HG03108 (cell line): Measurements from ENCODE around the gene OTOP2.
"Not testable (repeated sequence)": the region's sequence is repeated elsewhere in the genome, so short reads cannot be mapped to it uniquely, and the experiment has no call there.

Source experiments
- ATAC-seq: cut with Tn5 transposase; IDR thresholded peaks from one replicate; pipeline ENCODE4 v1.9.1; 2021; ENCODE audit warnings: moderate library complexity; ENCODE audit not compliant: unreplicated experiment

Gene OTOP2

DNA sequence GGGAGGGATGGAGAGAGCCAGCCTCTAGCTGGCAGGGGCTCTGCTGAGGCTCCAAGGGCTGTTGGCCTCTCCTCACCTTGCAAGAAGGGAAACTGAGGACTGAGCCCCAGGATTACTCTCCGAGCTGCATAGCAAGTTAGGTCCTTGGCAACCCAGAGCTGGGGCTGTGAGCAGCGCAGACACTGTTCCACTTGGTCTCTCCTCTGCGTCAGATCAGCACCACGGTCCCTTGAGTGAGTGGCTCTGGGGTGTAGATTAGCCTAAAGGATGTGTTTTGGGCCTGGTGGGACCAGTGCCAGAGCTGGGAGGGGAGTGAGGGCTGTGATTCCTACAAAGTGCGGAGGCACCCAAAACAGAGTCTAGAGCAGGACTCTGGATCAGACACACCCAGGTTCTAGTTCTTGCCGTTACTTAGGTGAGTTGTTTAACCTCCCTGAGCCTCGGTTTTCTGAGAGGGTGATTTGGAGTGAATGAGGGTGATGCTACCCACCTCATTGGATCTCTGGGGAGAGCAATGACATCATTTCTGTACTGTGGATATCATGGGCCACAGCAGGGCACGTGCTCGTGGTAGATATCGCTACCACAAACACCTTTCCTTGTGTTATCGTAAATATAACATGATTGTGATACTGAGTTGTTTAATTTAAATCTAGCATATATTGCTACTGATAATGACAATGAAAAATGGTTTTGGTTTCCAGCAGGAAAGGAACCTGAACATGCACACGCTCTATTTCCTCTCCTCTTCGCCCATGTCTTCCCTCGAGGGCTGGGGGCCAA is 22.5 kb upstream of the OTOP2 start:
- no peak for ATAC-seq

DNA sequence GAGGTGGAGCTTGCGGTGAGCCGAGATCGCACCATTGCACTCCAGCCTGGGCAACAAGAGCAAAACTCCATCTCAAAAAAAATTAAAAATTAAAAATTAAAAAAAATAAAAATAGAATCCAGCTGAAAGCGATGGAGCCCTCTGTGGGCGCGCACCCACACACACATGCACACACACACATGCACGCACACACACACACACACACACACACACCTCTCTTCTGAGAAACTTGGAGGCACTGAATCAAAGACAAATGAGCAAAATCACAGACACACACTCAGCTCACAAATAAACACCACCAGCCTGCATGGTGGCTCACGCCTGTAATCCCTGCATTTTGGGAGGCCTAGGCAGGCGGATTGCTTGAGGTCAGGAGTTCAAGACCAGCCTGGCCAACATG is 21.0 kb upstream of the OTOP2 start:
- no peak for ATAC-seq

DNA sequence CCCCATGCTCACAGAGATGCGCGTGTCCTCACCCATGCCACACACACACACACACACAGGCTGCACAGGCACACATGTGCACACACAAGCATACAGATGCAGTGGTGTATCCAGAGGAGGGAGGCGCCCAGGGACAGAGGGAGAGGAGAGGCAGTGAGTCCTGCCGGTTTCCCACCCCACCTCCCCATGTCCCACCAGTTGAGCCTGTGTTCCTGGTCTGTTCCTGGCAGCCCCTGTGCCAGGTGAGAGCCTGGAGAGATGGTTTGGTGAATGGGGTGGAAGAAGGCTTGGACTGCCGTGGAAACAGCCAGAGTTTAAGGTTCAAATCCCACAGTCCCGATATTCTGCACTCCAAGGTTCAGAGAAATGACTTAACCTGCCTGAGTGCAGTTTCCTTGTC is 20.4 kb upstream of the OTOP2 start:
- no peak for ATAC-seq

DNA sequence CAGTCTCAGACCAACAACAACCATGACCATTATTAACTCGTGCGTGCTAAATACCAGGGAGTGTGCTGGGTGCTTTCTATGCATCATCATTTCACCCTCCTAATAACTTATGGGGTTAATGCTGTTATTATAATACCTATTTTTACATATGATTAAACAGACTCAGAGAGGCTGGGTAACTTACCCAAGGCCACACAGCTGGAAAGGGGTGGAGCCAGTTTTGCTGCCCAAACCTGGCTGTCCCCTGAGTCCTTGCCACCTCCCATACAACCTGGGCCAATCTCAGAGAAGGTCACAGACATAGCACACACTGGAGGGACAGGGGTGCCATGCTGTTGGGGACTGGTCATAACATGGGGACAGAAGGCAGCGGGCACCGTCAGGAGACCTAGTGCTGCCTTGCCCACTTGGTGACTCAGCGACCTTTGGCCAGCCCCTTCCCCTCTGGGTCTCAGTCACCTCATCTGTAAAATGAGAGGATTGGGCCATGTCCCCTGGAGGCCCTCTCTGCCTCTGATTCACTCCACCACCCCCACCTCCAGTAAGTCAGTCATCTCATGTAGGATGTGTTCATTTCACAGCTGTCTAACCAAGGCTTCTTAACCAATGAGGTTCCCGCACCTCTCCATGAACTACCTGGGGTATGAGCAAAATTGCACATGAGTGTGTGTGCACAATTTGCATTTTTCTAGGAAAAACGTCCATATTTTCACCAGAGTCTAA is 19.2 kb upstream of the OTOP2 start:
- no peak for ATAC-seq

DNA sequence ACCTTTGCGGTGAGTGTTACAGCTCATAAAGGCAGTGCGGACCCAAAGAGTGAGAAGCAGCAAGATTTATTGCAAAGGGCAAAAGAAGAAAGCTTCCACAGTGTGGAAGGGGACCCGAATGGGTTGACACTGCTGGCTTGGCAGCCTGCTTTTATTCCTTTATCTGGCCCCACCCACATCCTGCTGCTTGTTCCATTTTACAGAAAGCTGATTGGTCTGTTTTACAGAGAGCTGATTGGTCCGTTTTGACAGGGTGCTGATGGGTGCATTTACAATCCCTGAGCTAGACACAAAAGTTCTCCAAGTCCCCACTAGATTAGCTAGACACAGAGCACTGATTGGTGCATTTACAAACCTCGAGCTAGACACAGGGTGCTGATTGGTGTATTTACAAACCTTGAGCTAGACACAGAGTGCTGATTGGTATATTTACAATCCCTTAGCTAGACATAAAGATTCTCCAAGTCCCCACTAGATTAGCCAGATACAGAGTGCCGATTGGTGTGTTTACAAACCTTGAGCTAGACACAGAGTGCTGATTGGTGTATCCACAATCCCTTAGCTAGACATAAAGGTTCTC is 17.8 kb upstream of the OTOP2 start:
- ATAC-seq: not testable (repeated sequence)

DNA sequence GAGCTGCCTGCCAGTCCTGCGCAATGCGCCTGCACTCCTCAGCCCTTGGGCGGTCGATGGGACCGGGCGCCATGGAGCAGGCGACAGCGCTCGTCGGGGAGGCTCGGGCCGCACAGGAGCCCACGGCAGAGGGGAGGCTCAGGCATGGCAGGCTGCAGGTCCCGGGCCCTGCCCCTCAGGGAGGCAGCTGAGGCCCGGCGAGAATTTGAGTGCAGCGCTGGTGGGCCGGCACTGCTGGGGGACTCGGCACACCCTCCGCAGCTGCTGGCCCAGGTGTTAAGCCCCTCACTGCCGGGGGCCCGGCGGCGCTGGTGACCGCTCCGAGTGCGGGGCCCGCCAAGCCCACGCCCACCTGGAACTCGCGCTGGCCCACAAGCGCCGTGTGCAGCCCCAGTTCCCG is 17.1 kb upstream of the OTOP2 start:
- no peak for ATAC-seq

DNA sequence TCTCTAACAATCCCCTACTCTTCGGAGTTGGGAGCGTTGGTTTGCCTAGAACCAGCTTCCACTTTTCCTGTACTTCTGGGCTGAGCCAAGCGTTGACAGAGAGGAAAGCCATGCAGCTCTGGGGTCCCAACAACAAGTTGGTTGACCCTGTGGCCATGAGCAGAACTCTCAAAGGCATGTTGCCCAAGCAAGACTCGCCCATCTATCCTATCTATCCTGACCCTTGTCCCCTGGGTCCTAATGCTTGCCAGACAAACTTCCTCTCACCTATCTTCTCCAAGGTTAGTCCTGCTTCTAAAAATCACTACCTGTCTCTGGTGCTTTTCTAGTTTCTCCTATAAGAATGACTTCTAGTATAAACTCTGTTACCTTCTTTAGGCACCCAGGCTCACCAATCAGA is 15.0 kb upstream of the OTOP2 start:
- ATAC-seq: not testable (repeated sequence)

DNA sequence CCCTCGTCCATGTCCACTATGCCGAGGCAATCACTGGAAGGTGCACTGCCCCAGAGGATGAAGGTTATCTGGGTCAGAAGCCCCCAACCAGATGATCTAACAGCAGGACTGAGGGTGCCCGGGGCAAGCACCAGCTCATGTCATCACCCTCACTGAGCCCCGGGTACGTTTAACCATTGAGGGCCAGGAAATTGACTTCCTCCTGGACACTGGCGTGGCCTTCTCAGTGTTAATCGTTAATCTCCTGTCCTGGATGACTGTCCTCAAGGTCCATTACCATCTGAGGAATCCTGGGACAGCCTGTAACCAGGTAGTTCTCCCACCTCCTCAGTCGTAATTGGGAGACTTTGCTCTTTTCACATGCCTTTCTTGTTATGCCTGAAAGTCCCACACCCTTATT is 12.7 kb upstream of the OTOP2 start:
- ATAC-seq: not testable (repeated sequence)

DNA sequence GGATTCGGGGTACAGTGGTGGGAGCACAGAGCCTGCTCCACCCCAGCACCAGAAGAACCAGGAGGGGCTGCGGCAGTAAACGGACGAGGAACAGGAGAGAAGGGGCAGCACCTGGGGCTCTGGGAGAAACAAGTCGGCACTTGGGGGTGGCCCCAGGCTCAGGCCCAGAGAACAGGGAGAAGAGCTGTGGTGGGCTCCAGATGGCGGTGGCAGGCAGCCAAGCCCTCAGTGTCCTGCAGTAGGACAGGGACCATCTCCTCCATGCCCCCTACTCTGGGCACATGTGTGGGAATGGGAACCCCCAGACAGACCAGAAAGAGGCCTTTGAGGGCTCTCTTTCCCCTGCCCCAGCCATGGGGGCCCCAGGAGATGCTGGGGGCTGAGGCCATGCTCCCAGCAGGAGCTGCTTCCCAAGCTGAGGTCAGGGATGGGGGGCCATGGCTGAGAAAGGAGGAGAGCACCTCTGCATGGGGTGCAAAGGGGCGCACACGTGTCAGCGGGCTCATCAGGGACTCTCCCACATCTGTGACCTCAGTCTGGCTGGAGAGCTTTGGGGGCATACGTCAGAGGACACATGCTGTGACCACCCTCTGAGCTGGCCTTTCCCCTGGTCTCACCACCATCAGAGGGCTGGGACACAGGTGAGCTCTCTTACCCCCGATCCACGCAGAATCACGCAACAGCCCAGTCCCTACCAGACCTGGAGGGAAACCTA is 7.8 kb upstream of the OTOP2 start:
- no peak for ATAC-seq

DNA sequence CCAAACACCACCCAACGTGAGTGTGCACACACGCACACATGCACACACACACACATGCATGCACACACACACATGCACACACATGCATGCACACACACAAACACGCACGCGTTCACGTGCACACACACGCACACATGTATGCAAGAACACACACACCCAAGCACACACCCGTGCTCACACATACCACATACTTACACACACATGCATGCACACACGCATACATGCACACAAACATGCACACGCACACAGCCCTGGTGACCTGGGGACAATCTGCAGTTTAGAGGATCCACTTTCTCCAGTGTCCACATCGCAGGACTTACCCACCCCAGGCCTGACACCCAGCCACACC is 7.2 kb upstream of the OTOP2 start:
- no peak for ATAC-seq

DNA sequence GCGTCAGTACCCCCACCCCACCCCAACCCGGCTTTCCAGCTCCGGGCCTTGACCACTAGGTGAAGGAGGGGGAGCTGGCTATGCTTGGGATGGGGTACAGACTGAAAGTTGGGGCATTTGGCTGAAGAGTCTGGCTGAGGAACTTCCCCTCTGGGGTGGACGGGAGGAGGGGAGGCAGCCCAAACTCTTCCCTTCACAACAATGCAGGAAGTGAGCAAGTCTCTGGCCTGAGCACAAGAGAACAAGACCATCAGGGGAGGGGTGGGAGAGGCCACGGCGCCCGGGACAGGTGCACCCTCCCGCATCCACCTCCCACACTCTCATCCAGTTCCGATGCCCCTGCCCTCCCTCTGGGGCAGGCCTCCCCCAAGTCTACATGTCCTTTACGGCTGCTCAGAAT is 6.6 kb upstream of the OTOP2 start:
- ATAC-seq: no peak

DNA sequence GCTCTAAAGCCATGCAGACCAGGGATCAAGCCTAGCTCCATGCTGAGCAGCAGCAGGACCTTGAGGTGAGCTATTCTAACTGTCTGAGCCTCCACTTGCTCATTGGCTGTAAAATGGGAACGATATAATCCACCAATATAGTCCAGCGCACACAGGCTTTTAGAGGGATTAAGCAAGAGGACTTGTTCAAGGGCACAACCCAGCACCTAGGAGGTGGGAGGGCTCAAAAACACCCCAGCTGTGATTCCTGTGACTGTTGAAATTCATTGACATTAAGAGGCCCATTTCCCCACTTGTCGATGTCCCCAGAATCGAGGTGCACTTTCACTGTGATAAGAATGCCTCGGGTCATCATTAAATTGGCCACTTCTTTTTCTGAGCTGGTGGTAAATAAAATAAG is 5.2 kb upstream of the OTOP2 start:
- no peak for ATAC-seq

DNA sequence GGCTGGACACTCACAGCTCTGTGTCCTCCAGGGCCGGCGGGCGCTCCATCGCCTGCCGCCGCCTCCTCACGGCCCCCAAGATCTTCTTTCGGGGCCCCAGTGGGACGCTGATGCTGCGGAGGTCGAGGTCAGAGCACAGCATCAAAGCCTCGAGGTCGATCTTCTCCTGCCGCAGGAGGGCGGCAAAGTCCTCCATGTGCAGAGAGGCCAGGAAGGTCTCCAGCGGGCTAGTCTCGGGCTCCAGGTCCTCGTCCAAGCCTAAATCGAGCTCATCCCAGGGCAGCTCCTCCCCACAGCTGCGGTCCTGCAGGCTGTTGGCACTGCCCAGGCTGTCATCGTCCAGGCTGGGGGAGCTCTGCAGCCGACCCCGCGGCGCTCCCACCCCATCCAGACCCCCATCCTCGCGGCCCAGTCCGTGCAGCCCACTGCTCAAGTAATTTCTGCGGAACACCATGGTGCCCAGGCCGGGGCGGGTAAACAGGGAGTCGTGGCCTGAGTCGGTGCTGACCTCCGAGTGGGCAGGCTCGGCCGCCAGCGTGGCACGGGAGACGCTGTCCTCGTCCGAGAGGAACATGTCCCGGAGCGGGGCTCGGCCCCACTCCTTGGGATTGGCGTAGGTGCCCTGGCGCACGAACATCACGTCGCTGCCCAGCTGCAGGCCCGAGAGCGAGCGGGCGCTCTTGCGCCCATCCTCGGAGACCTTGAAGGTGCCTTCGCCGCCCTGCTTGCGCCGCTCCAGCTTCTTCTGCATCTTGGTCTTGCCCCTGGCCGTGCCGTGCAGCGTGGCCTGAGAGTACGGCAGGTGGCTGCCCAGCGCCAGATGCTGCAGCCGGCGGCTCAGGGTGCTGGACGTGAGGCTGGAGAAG is 4.4 kb upstream of the OTOP2 start:
- ATAC-seq: no peak

DNA sequence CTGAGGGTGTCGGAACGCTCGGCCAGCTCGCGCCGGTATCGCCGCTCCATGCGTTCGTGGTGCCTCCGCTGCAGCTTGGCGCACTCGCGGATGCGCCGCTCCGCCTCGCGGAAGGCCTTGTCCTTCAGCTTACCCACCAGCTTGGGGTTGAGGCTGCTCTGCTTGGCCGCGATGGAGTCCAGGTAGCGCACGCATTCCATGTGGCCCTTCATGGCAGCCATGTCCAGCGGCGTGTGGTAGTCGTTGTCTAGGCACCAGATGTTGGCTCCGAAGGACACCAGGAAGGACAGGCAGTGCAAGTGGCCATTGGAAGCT is 3.8 kb upstream of the OTOP2 start:
- ATAC-seq: no peak

DNA sequence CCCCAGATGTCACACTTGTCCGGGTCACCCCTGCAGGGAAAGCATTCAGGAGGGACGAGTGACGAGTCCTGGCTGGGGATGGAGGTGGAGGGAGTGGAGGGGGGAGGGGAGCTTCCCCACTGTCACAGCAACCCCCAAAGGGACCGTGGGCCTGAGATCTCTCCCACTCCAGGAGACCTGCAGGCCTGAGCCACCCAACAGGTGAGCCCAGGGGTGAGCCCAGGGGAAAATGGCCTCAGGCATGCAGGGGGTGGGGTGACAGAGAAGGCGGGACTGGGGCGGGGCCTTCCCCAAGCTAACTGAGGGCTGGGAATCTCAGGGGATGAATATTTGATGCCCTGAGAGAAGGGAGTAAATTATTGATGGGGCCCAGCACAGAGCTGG is 3.4 kb upstream of the OTOP2 start:
- no peak for ATAC-seq

DNA sequence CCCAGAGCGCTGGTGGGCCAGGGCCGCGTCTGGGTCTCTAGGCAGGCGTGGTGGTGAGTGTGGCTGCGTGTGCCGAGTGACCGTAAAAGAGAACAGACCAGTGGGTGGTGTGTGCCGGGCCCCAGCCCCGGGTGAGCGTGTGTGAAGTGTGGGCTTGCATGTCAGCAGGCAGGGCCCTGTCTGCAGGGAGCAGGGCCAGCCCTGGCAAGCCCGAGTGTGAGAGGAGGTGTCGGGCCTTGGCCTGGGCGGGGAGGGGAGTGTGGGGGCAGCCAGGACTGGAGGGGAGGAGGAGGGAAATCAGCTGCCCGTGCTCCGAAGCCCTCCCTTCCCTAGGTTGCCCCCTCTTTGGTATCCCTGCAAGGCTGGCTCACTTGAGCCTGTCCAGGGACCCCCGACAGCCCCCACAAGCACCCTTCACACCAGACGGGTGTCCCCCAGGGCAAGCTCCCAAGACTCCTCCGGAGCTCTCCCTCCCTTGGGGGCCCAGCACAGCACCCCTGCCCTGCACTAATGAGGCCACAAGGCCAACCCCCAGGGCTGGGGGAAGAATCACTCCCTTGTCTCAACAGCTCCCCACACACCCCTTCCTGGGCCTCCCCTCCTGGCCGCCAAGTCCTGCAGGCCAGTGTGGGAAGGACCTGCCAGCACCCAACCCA is 2.9 kb upstream of the OTOP2 start:
- no peak for ATAC-seq

DNA sequence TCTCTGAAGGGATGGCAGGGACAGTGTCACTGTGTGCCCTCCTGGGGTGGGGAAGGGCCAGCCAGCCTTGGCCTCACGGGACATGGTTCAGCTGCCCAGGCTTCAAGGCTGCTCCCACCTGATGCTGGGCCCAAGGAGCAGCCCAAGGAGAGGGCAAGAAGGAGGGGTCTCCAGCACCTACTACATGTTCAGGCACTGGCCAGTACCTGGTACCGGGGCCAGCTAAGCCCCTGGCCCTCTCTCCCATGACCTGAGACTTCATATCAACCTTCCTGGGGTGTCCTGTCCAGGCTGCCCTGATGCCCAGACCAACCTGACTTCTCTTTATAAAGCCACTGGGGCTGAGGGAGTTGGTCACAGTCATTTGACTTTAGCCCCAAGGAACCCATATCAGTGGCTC is 2.3 kb upstream of the OTOP2 start:
- ATAC-seq: no peak

DNA sequence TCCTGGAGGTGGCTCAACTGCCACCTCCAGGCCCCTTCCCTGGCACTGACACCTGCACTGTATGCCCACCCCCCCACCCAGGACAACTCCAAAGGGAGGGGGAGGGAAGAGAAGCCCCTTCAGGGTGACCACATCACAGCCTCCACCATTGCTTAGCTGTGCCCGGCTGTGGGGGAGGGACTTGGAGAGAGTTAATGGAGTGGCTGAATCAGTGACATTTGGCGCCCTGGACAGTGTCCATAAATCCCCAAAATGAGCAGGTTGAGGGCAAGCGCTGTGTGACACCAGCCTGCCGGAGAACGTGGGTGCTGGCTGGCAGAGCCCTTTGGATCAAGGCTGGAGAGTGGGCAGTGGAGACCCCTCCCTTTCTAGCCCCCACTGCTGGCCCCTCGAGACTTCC is 1.9 kb upstream of the OTOP2 start:
- no peak for ATAC-seq

DNA sequence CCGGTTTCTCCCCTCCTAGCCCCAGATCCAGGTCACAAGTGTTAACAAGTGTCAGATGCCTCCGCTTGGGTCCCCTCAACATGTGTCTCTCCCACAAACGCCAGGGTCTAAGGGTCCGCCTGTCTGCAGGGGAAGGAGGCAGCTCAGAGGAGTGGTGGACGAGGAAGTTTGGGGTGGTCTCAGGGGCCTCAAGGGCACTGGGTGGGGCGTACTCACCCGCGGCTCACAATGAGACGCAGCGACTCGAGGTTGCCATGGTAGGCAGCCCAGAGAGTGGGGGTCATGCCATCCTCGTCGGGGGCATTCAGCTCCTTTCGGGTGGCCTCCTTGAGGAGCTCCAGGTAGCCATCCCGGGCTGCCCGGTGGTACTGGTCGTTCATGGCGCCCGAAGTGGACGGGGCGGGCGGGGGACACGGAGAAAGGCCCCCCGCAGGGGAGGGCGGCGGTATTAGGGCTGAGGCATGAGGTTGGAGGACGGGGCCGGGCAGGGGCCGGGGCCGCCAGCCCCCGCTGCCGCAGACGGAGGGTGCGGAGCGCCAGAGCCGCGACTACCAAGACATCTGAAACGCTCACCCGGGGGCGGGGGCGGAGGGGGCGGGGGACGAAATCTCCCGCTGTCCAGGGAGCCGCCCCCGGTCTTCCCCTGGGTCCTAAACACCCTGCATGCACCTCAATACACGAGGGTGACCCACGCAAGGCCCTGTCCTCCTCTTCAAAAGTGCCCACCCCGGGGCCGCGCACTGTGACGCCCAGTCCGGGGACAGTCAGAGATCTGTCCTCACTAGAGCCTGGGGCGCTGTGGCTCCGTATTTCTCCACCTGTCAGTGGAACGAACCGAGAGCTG is 1.2 kb upstream of the OTOP2 start, which contains the start of gene USH1G:
USH1G (minus strand) TSS at position 562 of the 844 bp plus-strand sequence; CDS start at position 380, 182 bp downstream.
- ATAC-seq: no peak
